GM21528 (cell line): ENCODE data around the gene NDUFAF5.

Experiments
- ATAC-seq: cut with Tn5 transposase; IDR thresholded peaks from one replicate; pipeline ENCODE4 v1.9.1; 2021; ENCODE audit warnings: mild to moderate bottlenecking, moderate library complexity; ENCODE audit not compliant: unreplicated experiment, low FRiP score

The NDUFAF5 gene

DNA sequence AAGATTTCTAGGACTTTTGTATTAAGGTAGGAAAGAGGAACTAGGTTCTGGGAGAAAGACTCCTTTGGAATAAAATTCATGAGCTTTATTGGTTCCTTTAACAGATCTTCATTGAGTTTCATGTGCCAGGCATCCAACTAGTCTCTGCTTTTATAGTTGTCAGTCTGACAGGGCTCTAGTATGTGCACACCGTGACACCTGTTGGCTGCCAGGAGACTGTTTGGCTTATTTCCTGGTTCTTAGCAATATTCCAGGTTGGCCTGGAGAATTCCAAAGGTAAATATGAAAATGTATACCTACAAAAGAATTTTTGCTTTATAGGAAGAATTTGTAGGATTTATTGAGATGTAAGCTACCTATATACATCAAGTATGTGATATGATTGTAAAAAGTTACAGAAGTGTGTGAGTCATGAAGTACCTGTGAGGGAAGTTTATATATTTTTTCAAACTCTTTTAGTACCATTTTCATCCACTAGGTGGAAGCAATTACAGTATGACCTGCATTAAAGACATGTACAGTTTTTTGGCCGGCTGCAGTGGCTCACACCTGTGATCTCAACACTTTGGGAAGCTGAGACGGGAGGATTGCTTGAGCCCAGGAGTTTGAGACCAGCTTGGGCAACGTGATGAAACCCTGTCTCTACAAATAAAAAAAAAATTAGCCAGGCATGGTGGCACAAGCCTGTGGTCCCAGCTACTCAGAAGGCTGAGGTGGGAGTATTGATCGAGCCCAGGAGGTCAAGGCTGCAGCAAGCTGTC, 35.2 kb downstream of the NDUFAF5 start:
- ATAC-seq = peak; percentile 77

DNA sequence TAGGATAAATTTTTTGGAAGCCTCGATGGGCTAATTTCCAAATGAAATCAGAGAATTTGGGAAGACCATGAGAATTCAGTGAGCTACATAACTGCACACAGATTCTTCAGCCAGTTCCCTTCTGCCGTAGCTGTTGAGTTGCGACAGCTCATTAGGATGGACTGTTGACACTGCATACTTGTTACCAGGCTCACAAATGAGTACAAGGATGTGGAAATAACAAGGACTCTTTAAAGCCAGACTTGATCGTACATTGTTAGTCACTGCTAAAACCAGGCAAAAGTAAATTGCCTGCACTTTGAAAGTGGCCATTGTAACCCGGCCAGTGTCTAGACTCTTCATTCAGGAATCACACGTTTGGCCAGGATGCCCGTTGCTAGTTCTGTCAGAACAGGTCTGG, 37.0 kb downstream of the NDUFAF5 start:
- no peak for ATAC-seq

DNA sequence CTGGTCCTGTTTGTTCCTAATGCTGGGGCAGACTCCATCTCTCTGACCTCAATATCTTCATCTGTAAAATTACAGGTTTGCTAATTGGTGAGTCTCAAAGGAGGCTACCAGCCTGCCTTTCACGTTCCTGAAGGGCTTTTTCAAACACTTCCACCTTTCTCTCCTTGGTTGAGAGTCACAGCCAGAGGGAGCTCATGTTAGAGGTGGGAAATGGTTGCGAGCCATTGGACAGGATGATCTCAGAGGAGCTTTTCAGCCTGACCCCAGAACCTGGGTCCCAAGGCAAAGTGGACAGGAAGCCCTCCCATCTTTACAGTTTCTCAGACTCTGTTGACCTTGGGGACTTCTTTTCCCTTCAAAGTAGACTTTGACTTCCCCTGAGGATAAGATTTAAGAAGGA, 37.6 kb downstream of the NDUFAF5 start:
- no peak for ATAC-seq

DNA sequence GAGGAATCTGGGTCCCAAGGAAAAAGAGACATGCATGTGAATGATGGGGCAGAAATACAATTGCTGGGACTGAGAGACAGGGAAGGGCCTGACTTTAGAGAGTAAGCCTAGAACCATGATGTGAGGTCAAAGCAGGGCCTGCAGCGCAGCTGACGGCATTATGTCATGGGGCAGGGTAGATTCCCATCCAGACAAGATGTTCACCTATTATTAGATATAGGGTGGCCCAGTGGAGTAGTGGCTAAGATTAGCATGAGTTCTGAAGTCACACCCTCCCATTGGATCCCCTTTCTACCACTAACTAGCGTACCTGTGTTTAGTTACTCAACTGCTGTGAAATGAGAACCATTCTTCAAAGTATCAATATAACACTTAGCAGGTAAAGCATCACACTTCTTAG, 39.6 kb downstream of the NDUFAF5 start:
- no peak for ATAC-seq

DNA sequence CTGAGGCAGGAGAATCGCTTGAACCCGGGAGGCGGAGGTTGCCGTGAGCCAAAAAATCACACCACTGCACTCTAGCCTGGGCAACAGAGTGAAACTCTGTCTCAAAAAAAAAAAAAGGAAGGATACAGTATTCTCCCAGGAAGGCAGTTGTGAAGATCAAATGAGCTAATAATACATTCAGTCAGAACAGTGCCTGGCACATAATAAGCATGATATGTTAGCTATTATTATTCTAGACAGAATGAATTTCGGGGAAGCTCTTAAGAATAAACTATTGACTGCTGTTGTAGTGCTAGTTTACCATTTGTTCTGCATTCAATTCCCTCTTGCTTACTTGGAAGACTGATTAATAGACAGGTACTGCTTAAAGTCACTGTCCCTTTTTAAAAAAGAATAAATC, 40.6 kb downstream of the NDUFAF5 start:
- no peak for ATAC-seq

DNA sequence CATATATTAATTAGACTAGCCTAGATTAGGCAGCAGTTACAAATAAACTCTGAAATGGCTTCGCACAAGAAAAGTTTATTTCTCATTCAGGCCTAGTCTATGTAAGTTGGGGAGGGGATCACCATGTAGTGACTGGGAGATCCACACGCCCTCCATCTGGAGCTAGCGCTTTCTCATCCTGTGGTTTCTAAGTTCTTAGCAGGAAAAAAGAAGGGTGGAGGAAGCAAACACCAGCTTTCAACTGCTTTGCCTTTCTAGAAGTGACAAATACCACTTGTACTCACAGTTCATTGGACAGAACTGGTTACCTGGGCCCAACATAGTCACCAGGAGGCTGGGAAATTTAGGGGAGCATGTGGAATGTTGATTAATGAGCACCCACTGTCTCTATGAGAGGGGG, 46.6 kb downstream of the NDUFAF5 start:
- no peak for ATAC-seq

DNA sequence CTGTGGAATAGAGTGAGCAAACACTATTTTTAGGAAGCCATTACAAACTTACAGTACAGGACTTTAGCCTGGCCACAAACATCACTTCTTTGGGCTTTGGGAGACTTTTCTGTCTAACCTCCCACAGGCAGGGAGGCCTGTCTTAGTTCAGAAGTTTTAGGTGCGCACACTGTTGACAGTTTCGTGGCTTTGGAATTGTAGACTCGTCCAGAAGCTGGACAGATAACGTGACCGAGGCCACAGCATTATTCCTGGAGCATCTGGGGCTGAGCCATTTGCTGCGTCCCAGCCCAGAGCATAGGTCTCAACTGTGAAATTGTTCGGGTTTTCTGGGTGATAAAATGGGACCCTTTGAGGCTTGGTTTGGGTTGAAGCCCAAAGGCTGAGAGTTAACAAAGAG, 53.8 kb downstream of the NDUFAF5 start:
- no peak for ATAC-seq

DNA sequence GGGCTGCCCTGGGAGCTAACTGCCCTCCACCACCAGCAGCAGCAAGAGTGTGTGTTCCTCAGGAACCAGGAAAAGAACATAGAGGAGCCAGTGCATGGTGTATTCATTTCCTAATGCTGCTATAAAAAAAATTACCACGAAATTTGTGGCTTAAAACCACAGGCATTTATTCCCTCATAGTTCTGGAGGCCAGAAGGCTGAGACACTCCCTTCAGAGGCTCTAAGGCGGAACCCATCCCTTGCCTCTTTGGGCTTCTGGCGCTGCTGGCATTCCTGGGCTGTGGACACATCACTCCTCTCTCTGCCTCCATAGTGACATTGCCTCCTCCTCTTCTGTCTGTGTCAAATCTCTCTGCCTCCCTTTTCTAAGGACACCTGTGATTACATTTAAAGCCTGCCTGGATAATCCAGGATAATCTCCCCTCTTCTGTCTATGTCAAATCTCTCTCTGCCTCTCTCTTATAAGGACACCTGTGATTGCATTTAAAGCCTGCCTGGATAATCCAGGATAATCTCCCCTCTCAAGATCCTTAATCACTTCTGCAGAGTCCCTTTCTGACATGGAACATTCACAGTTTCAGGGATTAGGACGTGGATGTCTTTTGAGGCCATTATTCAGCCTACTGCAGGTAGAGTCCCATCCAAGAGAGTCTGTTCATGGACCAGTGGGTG, 54.7 kb downstream of the NDUFAF5 start:
- ATAC-seq = no peak

DNA sequence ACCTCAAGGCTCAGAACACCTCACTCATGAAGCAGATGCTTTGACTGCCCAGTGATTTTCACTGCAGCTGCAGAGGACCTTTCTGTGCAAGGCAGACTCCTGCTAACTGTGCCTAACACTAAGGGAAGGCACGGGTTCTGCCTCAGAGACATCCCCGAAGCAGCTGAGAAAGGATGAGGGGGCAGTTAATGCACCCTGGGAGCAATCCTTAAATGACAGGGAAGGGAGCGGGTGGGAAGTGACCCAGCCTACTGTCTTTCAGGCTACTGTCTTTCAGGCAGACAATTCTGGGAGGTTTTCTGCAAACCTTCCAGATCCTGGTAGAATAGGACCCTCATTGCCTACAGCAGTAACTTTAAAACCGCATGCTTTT, 55.3 kb downstream of the NDUFAF5 start:
- ATAC-seq = no peak

DNA sequence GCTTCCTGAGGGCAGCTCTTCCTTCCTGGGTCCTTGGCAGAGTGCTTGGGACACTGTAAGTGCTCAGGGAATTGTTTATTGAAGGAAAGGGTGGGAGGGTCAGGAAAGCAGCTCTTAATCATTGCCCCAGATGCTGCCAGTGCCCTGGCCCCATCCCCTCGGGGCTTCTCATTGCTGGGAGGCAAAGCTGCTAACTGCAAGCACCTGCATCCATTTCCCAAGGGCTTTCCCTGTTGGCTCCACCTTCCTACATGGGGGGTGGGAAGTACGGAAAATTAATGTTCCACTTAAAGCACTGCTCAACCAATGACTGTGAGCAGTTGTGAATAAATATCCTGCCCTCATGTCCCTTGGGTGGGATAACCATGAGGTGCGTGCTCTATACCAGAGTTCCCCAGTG, 56.4 kb downstream of the NDUFAF5 start:
- ATAC-seq = no peak

DNA sequence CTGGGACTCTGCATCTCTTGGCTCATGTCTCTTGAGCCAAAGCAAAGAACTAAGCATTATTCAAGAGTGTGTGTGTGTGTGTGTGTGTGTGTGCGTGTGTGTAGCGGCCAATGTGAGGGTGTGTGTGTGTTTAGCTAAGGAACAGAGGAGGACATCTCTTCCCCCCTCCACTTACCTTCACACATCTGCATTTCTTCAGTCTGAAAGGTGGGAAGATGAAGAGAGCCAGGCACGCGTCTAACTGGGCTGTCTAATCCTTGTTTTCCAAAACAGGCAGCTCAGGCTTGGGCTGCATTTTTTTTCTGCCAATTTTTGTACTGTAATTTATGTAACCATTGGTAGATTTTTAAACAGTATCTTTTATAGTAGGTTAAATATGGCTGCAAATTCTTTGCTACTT, 59.5 kb downstream of the NDUFAF5 start:
- ATAC-seq = no peak

DNA sequence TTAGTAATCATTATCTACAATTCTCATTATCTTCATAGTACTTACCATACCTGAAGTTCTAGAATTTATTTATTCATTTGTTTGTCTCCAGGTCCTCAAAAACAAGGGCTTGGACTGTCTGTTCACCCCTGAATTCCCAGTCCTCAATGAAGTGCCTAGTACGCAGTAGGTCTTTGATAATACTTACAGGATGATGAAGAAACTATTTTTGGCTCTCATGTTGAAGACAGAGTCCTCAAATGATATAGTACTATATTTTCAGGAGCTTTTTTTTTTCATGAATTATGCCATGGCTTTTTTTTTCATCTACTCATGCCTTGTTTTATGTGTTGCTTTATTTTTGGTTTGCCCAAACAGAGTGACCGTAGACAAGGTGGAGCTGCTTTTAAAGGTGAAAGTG, 66.5 kb downstream of the NDUFAF5 start:
- no peak for ATAC-seq

DNA sequence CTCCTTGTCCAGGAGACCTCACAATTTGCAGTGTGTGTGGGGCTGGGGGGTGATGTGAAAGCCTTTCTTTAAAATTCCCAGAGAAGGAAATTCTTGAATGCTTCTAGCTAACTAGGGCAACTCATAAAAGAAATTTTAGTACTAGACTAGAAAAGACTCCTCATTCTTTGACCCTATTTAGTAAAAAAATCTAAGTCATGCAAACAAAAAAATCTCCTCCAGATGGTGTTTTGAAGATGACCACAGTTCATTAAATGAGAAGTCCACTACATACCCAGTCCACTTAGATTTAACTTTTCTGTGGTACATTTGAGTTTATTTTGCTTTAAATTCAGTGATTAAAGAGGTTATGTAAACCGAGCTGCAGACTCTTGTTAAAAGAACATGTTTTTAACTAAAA, 67.5 kb downstream of the NDUFAF5 start:
- no peak for ATAC-seq

DNA sequence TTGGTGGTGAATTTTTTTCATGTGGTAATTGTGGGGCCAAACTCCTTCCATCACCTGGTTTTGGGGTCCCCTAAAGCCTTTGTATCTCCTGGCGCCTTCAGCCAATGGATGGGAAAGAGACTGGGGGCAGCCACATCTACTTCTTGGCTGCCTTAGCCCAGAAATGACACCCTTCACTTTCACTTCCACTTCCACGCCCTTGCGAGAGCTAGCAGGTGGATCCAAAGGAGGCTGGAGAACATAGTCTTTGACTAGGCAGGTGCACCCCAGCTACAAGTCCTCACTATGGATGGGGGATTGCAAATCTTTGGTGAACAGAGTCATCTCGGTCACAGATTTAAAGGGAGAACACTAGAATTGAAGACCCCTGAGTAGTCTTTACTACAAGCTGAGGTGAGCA, 70.8 kb downstream of the NDUFAF5 start:
- ATAC-seq = no peak

DNA sequence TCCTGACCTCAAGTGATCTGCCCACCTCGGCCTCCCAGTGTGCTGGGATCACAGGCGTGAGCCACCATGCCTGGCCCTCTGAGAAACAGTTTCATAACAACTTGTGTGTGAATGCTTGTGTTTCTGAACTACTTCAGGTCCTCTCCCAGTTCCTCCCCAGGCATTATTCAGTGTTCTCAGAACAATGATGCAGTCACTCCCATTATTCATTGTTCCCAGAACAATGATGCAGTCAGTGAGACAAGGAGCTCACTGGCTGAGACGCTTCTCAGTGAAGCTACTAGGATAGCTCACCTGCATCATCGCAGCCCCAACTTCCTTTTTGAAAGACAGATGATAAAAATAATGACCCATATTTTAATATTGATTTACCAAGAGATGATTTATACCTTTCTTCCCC, 71.5 kb downstream of the NDUFAF5 start:
- ATAC-seq = no peak

DNA sequence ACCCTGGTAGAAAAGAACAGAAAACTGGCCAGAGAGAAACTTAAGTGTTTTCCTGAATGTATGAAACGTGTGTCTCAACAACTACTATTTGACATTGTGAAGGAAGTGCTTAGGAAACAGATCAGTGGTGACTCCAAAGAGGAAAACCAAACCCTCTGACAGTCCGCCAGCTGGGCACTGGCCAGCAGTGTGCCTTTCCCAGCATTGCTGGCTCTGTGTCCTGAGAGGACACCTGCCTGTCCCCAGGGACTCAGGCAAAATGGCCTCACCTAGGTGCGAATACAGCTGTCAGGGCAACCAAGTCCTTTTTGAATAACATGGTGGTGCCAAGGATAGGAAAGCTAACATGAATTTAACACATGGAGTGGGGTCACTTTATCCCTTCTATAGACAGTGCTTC, 72.5 kb downstream of the NDUFAF5 start:
- no peak for ATAC-seq

DNA sequence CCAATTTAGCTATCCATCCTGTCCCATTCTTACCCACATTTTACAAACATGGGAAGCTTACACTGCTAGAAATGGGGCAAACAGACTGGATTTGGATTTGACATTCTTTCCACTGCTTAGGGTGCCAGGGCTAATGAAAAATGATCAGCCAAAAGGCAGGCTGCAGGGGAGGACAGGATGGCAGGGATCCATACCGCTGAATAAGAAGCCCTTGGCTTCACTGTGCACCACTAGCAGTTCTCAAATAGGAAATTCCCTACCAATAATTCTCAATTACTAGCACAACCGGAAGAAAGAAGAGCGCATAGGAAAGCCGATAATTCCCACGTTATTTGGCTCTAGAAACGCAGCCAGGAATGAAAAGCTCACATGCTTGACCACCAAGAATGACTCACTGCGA, 73.1 kb downstream of the NDUFAF5 start:
- ATAC-seq = no peak

DNA sequence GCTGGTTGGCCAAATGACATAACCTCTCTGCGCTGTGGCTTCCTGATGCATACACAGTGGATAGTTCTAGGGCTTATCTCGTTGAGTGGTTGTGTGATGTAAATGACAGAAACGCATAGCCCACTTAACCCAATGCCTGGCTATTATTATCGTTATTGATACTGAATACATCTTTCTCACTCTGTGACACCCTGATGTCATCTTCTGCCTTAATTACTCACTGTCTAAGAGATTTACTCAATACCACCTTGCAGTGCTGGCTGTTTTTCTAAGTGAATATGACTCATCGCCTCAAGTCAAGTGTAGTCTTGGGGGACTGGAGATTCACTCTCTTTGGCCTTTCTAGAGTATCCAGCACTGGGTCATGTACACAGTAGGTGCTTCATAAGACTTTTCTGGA, 73.6 kb downstream of the NDUFAF5 start:
- no peak for ATAC-seq

DNA sequence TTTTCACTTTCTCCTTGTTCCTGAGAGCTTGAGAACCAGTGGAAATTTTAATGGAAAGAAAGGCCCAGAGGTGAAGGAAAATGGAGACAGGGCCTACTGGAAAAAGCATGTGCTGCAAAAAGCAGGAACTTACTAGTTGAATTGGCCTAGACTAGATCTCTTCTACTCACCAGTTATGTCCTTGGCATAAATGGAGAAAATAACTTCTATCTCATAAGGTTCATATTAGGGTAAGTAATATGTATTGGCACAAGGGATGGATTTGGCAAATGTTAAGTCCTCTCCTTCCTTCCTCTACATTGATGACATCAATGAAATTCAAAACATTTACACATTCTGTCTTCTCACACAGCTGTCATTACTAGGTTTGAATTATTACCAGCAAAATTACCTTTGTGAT, 74.0 kb downstream of the NDUFAF5 start:
- ATAC-seq = no peak

DNA sequence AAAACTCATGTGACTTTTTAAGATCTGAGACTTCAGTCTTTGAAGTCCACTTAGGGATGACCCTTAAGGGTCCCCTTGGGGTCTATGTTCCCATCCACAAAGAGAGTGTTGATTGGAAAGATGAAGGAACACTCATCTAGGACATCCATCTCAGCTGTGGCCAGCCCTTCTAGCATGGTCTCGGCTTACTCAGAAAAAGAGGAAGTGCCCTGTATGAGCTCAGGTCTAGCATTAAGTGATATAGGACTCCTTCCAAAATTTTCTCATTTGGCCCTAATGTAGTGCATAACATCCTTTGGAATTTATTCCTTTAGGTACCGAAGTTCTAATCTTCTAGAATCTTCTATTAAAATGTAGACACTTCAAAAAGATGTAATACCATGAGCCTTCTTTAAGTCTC, 77.4 kb downstream of the NDUFAF5 start:
- ATAC-seq = no peak

DNA sequence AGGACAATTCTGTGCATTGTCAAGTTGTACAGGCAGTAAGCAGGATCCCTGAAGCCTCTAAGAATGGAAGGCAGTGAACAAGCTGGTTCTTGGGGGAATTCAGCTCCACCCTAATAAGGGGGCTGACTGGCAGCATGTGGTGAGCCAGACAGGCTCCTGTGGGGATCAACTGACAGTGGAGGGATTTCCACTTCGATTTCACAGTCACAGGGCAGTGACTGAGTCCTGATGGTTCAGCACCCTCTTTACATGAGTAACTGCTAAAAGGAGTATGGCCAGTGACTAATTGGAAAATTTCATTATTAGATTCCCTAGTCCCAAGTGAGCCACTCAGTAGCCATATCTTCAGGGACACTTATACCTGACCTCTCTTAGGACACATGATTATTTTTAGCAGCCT, 78.4 kb downstream of the NDUFAF5 start:
- ATAC-seq = no peak

DNA sequence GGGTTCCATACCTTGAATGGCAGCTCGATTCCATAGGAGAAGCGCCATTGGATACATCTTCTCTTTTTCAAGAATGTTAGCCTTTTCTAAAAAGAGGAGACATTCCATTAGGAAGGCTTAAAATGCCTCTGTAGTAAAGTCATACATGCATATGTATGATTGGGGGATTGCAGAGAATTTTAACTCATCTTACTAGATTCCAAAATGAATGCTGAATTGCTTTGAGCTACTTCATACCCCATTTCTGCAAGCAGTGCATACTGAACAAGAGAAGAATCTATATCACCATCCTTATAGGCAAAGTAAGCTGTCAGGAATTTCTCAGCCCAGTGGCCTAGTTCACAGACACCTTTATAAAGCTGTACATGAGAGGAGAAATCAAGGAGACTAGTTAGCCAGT, 80.3 kb downstream of the NDUFAF5 start:
- ATAC-seq = no peak
